OCI-LY7 (cell line): ENCODE measurements around the gene LACRT.

Experiments
- CTCF ChIP-seq: fragments of 200-600 bp; sonication (generic); conservative IDR thresholded peaks from 2 replicates; pipeline ENCODE4 v1.5.1; 2014; ENCODE audit warnings: mild to moderate bottlenecking, antibody characterized with exemption, low read length, moderate library complexity, mixed read lengths
- EZH2phosphoT487 ChIP-seq: fragments of 200-600 bp; sonication (generic); IDR thresholded peaks from 2 replicates; pipeline ENCODE4 v1.6.1; 2018; ENCODE audit warnings: low read depth, borderline replicate concordance, mild to moderate bottlenecking, mixed run types, antibody characterized with exemption, low read length, moderate library complexity, mixed read lengths

- TF ChIP-seq CTCF (no peak), EZH2phosphoT487 (no peak)
Measured at GRCh38 chr12:54654926-54655325, 20.2 kb upstream of the LACRT start.
